MG63 (cell line): ENCODE measurements around the gene PRDM12. TPM values are rescaled to one million over a fixed set of nuclear protein-coding genes. Genes with fewer than 3 reads are reported as not detected.
A peak's percentile ranks its signal among the peaks of the same experiment; 100 is the strongest.

Source experiments
- DNase-seq: peaks from one replicate; pipeline ENCODE4 v3.0.0-alpha.2; 2020
- H3K27me3 ChIP-seq: fragments of 250-450 bp; sonication (Bioruptor Pico); 2 replicates; pipeline ENCODE4 v1.5.1; 2020; ENCODE audit warnings: mild to moderate bottlenecking, moderate library complexity
- H3K36me3 ChIP-seq: fragments of 250-450 bp; sonication (Bioruptor Pico); 2 replicates; pipeline ENCODE4 v1.5.1; 2020; ENCODE audit warnings: mild to moderate bottlenecking, moderate library complexity
- H3K4me3 ChIP-seq: fragments of 250-450 bp; sonication (Bioruptor Pico); 2 replicates; pipeline ENCODE4 v1.5.1; 2020; ENCODE audit warnings: mild to moderate bottlenecking, moderate library complexity
- H3K9me3 ChIP-seq: fragments of 250-450 bp; sonication (Bioruptor Pico); 2 replicates; pipeline ENCODE4 v1.5.1; 2020; ENCODE audit warnings: mild to moderate bottlenecking, moderate library complexity
- total RNA-seq: library from RNA; depleted of rRNA; stranded (reverse); fragments of >200 nt; shearing (Covaris generic); gene quantifications from 2 replicates; pipeline ENCODE4 v1.2.3, GENCODE V29; 2014; ENCODE audit warnings: low replicate concordance

PRDM12 gene
- total RNA-seq, 1 experiment from 2014 or later = not detected

DNA sequence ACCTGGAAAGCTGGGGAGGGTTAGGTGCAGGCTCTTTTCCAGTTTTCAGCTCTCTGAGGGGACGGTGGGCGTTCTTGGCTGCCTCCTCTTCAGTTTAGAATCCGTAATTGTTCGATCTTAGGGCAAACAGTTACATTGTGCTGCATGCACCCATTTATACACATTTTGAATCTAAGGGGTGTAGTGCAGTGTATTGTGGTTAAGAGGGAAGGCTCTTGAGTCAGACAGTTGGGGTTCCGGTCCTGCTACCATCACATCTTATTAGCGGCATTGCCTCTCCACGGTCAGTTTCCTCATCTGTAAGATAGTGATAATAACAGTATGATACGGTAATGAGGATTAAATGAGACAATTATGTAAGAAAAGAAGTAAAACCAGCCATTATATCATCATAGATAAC is 29.8 kb downstream of the PRDM12 start:
- Histone ChIP-seq H3K9me3 (no peaks in the 10 kb centered on the region), H3K4me3 (peak overlapping the region; percentile 71)

DNA sequence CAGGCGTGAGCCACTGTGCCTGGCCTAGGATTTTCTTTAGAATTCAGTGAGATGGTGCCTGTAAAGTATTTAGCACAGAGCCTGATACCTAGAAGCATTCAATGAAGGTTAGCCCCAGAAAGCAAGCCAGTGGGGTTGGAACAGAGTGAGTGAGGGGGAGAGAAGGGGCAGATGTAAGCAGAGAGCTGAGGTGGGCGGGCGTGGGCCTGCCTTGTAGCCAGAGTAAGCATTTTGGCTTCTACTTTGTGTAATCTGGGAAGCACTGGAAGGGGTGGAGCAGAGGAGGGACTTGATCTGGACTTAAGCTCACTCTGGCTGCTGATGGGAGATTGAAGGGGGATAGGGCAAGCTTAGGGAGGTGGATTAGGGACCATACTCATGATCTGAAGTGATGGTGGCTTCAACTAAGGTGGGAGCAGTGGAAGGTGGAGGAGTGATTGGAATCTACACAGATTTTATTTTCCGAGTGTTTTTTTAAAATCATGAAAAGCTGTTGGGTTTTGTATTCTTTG is 31.8 kb downstream of the PRDM12 start:
- no peaks in the 10 kb centered on the region for H3K27me3 ChIP-seq
- no peak for DNase-seq
- peaks cover 55% of the 10 kb centered on the region for H3K36me3 ChIP-seq
- no peak overlapping the region for H3K4me3 ChIP-seq
- H3K9me3 ChIP-seq = no peaks in the 10 kb centered on the region

More for the DNA sequence above, 29.8 kb downstream of the PRDM12 start:
- DNase-seq = no peak
- H3K36me3 ChIP-seq = peaks cover 37% of the 10 kb centered on the region
- no peaks in the 10 kb centered on the region for H3K27me3 ChIP-seq

DNA sequence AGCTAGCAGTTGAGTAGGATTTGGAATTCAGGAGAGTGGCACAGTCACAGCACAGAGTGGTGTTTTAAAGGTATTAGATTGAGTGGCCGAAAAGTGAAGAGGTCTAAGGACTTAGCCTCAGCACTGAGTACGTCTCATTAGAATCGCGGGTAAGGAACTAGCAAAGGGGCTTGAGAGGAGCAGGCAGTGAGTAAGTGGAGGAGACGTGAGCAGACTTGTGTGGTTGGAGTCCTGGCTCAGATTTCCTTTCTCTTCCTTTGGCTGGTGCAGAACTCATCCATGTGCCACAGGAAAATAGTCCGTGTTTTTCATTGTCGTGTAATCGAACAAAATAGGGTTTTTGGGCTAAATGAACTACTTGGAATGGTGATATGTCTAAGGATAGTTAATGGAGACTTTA is 32.6 kb downstream of the PRDM12 start:
- H3K4me3 ChIP-seq = no peak overlapping the region
- no peaks in the 10 kb centered on the region for H3K9me3 ChIP-seq
- DNase-seq = no peak
- no peaks in the 10 kb centered on the region for H3K27me3 ChIP-seq
- peaks cover 63% of the 10 kb centered on the region for H3K36me3 ChIP-seq

DNA sequence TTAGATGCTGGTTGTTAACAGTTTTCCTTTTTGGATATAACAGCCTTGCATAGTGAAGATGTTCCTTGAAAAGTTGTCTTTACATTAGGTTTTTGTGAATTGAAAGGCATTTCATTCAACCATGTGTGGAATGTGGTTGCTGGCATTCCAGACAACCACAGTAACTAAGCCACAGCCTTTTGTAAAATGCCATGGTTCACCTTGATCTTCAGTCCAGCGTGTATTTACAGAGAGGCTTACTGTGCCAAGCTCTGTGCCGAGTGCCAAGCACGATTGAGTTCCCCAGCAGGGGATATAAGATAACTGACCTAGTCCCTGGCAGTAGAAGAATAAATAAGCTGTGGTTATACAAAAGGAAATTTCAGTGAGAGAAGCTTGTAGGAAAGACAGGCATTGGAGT is 34.1 kb downstream of the PRDM12 start:
- DNase-seq = peak; percentile 83
- H3K4me3 ChIP-seq = no peak overlapping the region
- H3K9me3 ChIP-seq = no peaks in the 10 kb centered on the region
- peaks cover 78% of the 10 kb centered on the region for H3K36me3 ChIP-seq
- no peaks in the 10 kb centered on the region for H3K27me3 ChIP-seq

DNA sequence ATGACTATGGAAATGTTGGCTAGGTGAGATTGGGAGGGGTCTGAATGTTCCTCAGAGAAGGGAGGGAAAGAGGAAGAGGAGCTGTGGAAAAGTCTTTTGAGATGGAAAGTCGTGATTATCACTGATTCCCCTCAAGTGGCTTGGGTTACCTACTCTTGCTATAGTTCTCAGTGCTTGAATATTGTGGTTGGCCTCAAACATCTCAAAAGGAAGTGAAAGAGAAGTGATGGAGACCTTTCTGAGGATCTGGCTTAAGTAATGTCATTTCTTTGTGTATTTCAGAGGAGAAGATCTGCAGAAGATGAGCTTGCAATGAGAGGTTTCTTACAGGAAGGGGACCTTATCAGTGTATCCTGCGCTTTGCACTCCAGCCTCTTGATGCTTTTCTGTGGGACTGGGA is 34.7 kb downstream of the PRDM12 start:
- no peaks in the 10 kb centered on the region for H3K27me3 ChIP-seq
- peaks cover 84% of the 10 kb centered on the region for H3K36me3 ChIP-seq
- no peak for DNase-seq
- no peaks in the 10 kb centered on the region for H3K9me3 ChIP-seq
- no peak overlapping the region for H3K4me3 ChIP-seq

DNA sequence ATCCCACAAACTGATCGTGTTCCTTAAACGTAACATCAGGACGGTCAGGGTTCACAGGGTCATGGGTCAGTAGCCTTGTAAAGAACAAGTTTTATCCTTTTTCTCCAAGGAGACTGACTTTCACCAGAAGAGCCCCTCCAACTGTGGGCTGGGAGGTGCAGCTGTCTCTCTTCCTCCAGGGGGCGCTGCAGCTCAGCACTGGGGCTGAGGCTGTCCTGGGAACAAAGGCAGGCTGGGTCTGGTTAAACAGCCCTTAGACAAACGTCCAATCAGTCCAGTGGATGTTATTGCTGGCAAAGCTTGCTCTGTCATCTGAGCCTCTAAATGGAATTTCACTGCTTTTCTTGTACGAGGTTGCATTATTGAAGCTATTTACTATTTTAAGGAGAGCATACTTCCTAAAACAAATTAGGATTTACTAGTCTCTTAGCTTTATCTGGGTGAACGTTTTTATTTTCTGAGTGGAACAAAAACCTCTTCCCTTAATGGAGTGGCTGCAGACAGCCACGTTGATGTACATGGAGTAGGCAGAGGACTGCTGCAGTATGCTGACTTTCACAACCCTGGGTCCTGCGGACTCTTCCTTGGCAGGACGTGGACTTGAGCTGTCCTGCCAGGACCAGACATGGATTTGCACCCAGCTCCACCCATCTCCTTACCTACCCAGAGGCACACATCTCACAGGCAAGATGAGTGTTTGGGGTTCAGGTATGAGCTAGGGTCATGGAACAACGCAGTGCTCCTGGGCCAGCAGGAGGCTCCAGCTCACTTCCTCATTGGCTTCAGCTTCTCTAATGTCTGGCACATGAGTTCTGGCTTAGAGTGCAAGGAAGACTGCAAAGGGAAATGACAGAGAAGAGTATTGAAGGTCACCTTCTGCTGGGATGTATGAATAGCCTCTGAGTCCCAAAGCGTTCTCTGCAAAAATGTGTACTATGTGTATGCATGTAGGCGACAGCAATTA is 36.9 kb downstream of the PRDM12 start:
- Histone ChIP-seq H3K27me3 (no peaks in the 10 kb centered on the region), H3K36me3 (peaks cover 81% of the 10 kb centered on the region), H3K9me3 (no peaks in the 10 kb centered on the region), H3K4me3 (no peak overlapping the region)
- peak; percentile 55 for DNase-seq

DNA sequence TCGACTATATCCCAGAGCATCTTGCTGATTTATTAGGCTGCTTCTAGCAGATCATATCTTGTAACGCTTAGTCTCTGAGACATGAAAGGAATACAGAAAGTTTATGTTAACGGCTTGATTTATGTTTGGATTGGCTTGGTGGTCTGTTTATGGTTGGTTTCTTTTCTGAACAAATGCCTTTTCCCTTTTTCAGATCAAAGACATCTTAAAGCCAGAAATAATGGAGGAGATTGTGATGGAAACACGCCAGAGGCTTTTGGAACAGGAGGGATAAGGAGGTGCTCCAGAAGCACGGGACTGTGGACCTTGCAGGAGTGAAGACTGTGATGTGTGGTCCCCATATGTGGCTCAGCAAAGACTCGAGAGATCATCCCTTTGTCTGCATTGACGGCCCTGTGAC is 39.1 kb downstream of the PRDM12 start:
- H3K9me3 ChIP-seq = no peaks in the 10 kb centered on the region
- DNase-seq = no peak
- peaks cover 65% of the 10 kb centered on the region for H3K36me3 ChIP-seq
- H3K4me3 ChIP-seq = no peak overlapping the region
- H3K27me3 ChIP-seq = no peaks in the 10 kb centered on the region

DNA sequence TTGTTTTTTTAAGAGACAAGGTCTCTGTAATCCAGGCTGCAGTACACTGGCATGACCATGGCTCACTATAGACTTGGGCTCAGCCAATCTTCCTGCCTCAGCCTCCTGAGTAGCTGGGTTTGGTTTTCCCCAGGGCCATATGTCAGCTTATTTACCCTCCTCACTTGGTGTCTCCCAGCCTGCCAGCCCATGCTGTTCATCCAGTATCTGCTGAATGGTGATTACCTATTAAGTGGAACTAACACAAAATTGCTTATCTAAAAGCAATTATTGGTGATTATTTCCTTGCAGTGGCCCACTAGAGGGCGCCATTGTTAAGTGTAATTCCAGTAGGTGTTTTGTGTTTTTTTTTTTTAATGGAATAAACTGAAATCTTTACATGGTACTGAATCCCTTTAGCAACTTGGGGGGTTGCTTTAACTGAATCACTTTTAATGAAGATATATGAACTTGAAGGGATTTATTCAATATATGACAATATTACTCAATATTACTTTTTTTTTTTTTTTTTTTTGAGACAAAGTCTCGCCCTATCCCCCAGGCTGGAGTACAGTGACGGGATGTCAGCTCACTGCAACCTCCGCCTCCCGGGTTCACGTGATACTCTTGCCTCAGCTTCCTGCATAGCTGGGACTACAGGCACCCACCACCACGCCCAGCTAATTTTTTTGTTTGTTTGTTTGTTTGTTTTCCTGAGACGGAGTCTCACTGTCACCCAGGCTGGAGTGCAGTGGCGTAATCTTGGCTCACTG is 43.0 kb downstream of the PRDM12 start:
- peak; percentile 23 for DNase-seq
- peaks cover 30% of the 10 kb centered on the region for H3K36me3 ChIP-seq

DNA sequence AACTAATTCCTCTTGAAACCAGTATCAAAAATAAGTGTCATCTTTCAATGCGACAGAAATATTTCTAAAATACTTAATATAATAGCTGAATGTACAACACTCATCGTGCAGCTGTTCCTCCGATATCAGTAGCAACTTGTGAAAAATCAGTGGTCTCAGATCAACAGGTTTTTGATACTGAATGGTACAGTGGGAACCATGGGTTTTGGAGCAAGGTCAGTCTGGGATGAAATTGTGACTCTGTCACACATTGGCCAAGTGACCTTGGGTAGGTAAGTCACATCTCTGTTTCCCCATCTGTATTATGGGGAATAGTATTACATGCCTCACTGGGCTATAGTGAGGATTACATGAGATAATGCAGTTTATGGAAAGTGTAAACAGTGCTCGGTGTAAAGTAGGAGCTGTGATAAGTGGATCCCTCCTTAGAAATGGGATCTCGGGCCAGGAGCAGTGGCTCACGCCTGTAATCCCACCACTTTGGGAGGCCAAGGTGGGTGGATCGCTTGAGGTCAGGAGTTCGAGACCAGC is 46.5 kb downstream of the PRDM12 start:
- no peak overlapping the region for H3K4me3 ChIP-seq
- H3K27me3 ChIP-seq = no peaks in the 10 kb centered on the region
- peaks cover 4% of the 10 kb centered on the region for H3K36me3 ChIP-seq
- no peaks in the 10 kb centered on the region for H3K9me3 ChIP-seq
- no peak for DNase-seq

More for the DNA sequence above, 43.0 kb downstream of the PRDM12 start:
- Histone ChIP-seq H3K4me3 (no peak overlapping the region), H3K27me3 (no peaks in the 10 kb centered on the region), H3K9me3 (no peaks in the 10 kb centered on the region)

DNA sequence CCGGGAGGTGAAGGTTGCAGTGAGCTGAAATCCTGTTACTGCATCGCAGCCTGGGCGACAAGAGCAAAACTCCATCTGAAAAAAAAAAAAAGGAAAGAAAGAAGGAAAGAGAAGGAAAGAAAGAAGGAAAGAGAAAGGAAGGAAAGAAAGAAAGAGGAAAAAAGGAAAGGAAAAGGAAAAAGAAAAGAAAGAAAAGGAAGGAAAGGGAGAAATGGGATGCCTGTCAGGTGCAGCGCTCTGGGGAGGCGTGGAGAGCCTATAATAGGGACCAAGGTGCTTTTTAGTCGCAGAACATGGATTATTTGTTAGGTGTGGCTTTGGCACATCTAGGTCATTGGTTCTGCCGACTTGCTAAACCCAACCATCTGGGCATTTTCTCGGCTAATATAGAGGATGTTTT is 47.1 kb downstream of the PRDM12 start:
- Histone ChIP-seq H3K4me3 (no peak overlapping the region), H3K36me3 (peaks cover 4% of the 10 kb centered on the region), H3K27me3 (no peaks in the 10 kb centered on the region), H3K9me3 (no peaks in the 10 kb centered on the region)
- DNase-seq = no peak

DNA sequence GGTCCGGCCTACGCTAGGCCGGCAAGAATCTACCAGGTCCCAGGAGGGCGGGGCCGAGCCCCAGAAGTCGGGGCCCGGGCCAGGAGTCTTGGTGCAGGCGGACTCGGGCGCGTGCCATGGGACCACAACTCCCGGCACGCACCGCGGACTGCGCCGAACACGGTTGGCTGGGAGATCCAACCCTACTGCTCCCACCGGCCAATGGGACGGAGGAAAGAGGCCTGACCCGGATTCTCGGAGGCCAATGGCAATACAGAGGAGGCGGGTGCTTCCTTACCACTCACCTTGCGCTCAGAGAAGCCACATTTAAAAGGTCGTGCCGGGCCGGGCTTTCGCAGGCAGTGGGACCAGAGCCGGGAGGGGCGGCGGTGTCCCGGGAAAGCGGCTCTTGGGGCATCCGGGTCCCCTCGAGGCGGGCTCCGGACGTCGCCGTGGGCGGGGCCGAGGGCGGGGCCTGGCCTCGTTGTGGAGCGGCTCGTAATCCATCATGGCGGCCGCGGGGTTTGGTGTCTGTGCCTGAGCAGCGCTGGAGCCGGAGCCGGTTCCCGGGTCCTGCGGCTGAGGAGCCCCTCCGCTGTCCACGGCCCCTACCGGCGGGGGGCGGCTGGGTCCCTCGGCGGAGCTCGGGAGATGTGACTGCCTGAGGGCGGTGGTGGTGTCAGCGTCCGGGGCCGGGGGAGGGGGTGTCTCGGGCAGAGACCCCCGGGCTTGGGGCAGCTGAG is 48.3 kb downstream of the PRDM12 start:
- peak; percentile 99 for DNase-seq
- Histone ChIP-seq H3K27me3 (no peaks in the 10 kb centered on the region), H3K36me3 (peaks cover 4% of the 10 kb centered on the region), H3K4me3 (peak overlapping the region; percentile 65), H3K9me3 (no peaks in the 10 kb centered on the region)

DNA sequence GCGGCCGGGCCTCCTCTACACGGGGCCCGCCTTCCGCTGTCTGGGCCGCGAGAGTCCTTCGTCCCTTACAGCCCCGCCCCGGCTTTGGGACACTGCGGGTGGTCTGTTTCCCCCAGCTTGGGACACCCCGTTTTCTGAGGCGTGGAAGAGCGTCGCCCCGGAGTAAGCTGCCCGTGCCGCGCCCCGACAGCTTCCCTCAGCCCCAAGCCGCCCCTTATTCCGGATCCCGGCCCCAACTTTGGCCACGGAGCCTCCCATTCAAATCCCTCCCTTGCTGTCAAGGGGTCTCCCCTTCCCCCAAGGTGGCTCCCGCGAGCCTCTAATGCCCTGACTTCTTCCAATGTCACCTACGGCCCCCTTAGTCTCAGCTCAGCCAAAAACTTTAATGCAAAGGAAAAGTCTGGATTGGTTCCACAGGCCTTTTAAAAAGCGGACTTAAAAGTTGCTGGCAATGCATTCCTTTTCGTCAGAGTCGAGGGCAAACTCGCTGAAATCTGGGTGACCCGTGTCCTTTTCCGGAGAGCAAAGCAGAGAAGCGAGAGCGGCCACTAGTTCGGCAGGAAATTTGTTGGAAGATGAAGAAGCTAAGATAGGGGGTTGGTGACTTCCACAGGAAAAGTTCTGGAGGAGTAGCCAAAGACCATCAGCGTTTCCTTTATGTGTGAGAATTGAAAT is 49.0 kb downstream of the PRDM12 start:
- no peaks in the 10 kb centered on the region for H3K9me3 ChIP-seq
- H3K4me3 ChIP-seq = peak overlapping the region; percentile 65
- H3K36me3 ChIP-seq = no peaks in the 10 kb centered on the region
- no peaks in the 10 kb centered on the region for H3K27me3 ChIP-seq
- peak; percentile 24 for DNase-seq

DNA sequence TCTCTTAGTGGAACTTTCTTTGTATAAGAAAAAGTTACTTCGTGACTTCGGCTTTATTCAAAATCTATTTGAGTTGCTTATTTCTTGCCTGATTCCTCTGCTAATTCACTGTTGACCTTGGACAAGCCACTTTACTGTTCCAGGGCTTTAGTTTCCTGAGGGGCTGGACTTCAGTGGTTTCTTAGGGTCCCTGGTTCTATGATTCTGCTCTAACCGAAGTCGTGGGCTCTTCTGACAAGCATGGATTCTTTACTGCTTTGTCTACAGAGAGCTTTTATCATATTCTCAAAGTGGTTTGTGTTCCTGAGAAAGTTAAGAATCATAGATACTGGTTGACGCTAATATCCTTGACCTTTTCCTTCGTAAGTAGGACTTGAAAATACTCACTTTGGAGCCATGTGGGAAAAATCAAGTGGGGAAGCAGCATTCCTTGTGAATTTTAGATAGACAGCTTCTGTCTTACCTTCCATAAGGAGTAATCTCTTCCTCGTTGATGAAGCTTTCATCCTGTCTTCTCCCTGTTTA is 50.3 kb downstream of the PRDM12 start:
- no peak for DNase-seq
- no peaks in the 10 kb centered on the region for H3K9me3 ChIP-seq
- no peaks in the 10 kb centered on the region for H3K36me3 ChIP-seq
- no peaks in the 10 kb centered on the region for H3K27me3 ChIP-seq
- H3K4me3 ChIP-seq = peak overlapping the region; percentile 65

DNA sequence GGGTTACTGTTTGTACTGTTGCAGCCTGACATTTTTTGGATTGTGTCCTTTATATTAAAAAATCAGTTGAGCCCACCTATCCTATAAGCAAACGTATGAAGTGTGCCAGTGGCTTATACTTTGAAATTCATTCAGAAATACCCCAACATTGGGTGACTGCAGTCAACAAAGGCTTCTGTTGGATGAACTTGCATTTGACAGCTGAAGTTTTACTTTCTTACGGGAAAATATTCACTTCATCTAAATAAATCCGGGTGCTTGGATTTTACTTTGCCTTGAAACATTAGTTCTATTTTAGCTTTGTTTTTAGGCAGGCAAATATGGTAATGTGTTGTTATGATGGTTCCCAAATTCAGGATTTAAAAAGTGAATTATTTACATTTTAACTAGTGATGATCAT is 50.9 kb downstream of the PRDM12 start:
- Histone ChIP-seq H3K36me3 (no peaks in the 10 kb centered on the region), H3K9me3 (no peaks in the 10 kb centered on the region), H3K27me3 (no peaks in the 10 kb centered on the region), H3K4me3 (peak overlapping the region; percentile 65)
- DNase-seq = no peak

DNA sequence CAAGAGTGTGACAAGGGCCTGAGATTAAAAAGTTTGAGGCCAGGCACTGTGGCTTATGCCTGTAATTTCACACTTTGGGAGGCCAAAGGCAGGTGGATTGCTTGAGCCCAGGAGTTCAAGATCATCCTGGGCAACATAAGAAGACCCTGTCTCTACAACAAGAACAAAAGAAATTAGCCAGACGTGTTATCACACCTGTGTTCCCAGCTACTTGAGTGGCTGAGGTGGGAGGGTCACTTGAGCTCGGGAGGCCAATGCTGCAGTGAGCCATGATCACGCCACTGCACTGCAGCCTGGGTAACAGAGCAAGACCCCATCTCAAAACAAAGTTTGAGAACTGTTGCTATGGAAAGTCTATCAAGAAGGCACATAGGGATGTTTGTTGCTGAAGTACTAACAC is 54.2 kb downstream of the PRDM12 start:
- no peak overlapping the region for H3K4me3 ChIP-seq
- no peaks in the 10 kb centered on the region for H3K36me3 ChIP-seq
- no peaks in the 10 kb centered on the region for H3K9me3 ChIP-seq
- no peaks in the 10 kb centered on the region for H3K27me3 ChIP-seq
- no peak for DNase-seq

DNA sequence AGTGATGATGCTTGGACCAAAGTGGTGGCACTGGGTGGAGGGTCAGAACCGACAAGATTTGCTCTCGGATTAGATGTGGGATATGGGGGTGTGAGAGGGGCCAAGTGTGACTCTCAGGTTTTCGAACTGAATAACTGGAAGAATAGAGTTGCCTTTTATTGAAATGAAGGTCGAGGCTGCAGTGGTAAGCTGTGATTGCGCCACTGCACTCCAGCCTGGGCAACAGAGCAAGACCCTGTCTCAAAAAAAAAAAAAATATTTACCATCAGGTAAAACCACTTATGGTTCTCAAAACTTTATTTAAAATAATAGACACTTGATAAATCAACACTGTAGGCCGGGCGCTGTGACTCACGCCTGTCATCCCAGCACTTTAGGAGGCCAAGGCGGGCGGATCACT is 56.4 kb downstream of the PRDM12 start:
- no peak overlapping the region for H3K4me3 ChIP-seq
- DNase-seq = no peak
- H3K9me3 ChIP-seq = no peaks in the 10 kb centered on the region
- H3K36me3 ChIP-seq = no peaks in the 10 kb centered on the region
- no peaks in the 10 kb centered on the region for H3K27me3 ChIP-seq
